SK-N-MC (cell line): Measurements from ENCODE around the gene APOLD1.

Experiments
- DNase-seq: peaks from one replicate; pipeline ENCODE4 v3.0.0-alpha.2; 2011; ENCODE audit warnings: low read depth, low spot score
- H3K27ac ChIP-seq: fragments of 200-600 bp; sonication (generic); 2 replicates; pipeline ENCODE4 v1.5.1; 2016; ENCODE audit warnings: mixed run types
- H3K36me3 ChIP-seq: fragments of 200-600 bp; sonication (generic); 2 replicates; pipeline ENCODE4 v1.6.1; 2017; ENCODE audit warnings: antibody characterized with exemption, low read length, mixed read lengths; ENCODE audit not compliant: insufficient read depth
- H3K4me3 ChIP-seq: fragments of 200-600 bp; sonication (generic); 2 replicates; pipeline ENCODE4 v1.5.1; 2016
- H3K9ac ChIP-seq: fragments of 200-600 bp; sonication (generic); 2 replicates; pipeline ENCODE4 v1.8.0; 2017; ENCODE audit warnings: mixed run types, mixed read lengths; ENCODE audit not compliant: insufficient read length
- H3K9me3 ChIP-seq: fragments of 200-600 bp; sonication (generic); 2 replicates; pipeline ENCODE4 v1.6.1; 2017; ENCODE audit warnings: low read depth, mild to moderate bottlenecking, antibody characterized with exemption, low read length, moderate library complexity, mixed read lengths
- EZH2 ChIP-seq: fragments of 200-600 bp; sonication (generic); IDR thresholded peaks from one replicate; pipeline ENCODE4 v1.6.1; 2017; ENCODE audit warnings: antibody characterized with exemption
- FOXP2 ChIP-seq: optimal IDR thresholded peaks from 2 replicates; pipeline ENCODE3; 2011; ENCODE audit warnings: mild to moderate bottlenecking, moderate library complexity; ENCODE audit not compliant: insufficient read depth; ENCODE audit errors: extremely low read length, control extremely low read depth
- POLR2AphosphoS5 ChIP-seq: IDR thresholded peaks from 2 replicates; pipeline ENCODE4 v1.6.1; 2012; ENCODE audit warnings: mild to moderate bottlenecking, low read depth, low read length, borderline replicate concordance

The APOLD1 gene

DNA sequence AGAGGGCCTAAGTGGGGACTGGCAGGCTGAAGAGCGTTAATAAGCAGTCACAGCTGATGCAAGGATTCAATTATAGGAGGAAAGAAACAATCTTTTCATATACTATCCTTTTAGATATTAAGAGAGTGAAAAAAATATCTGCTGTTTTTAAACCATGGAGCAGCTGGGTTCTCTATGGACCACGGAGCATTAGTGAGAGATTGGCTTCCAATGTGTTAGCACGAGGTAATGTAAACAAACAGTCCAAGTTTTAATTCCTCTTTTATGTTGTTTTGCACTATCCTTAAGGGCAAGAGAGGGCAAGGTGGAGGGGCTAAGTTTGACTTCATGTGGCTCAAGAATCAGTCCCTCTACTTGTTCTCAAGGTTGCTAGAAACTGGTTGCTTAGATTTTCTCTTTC lies 37.4 kb upstream of the APOLD1 start:
- no peak for DNase-seq
- H3K36me3 ChIP-seq: no peaks in the 10 kb centered on the region

DNA sequence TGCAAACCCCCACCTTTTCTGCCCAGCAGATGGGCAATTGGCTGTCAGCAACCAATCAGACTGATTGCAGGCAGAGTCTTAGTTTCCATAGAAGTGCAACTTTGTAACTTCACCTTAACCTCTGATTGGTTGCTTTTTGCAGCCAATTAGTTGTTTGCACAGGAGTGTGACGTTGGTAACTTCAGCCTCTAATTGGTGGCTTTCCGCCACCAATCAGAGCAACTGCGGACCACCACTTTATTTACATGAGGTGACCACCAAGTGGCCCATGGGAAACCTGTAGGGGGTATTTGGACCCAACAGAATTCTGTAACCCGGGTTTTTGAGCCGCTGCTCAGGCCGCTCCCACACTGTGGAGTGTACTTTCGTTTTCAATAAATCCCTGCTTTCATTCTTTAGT lies 36.0 kb upstream of the APOLD1 start:
- Histone ChIP-seq H3K27ac (no peak overlapping the region), H3K9ac (no peak overlapping the region), H3K36me3 (no peaks in the 10 kb centered on the region), H3K9me3 (no peaks in the 10 kb centered on the region), H3K4me3 (no peak overlapping the region)
- TF ChIP-seq EZH2: no peak
- TF ChIP-seq FOXP2: no peak
- TF ChIP-seq POLR2AphosphoS5: no peak
- DNase-seq: no peak

More for the DNA sequence above, 37.4 kb upstream of the APOLD1 start:
- no peak for TF ChIP-seq EZH2
- no peak for TF ChIP-seq POLR2AphosphoS5
- TF ChIP-seq FOXP2: no peak
- Histone ChIP-seq H3K9ac (no peak overlapping the region), H3K4me3 (no peak overlapping the region), H3K9me3 (no peaks in the 10 kb centered on the region), H3K27ac (no peak overlapping the region)

DNA sequence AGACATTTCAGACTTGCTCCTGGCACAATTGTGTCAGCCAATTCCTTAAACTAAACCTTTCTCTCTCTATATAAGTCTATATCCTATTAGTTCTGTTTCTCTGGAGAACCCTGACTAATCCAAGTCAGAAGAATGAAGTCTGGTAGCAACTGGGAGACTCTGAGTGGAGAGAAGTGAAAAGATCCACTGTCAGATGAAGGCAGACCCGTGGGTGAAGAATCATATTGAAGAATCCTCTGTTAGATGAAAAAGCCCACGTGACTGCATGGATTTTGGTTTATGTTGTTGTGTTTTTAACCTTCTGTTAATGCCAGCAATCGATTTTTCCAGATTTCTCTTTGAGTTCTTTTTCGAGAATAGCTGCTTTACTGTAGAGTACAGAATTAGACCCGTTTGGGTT lies 29.5 kb upstream of the APOLD1 start:
- H3K4me3 ChIP-seq: no peak overlapping the region
- no peaks in the 10 kb centered on the region for H3K9me3 ChIP-seq
- H3K9ac ChIP-seq: no peak overlapping the region
- H3K27ac ChIP-seq: no peak overlapping the region
- TF ChIP-seq EZH2 (no peak), POLR2AphosphoS5 (no peak), FOXP2 (no peak)
- no peaks in the 10 kb centered on the region for H3K36me3 ChIP-seq
- DNase-seq: no peak

DNA sequence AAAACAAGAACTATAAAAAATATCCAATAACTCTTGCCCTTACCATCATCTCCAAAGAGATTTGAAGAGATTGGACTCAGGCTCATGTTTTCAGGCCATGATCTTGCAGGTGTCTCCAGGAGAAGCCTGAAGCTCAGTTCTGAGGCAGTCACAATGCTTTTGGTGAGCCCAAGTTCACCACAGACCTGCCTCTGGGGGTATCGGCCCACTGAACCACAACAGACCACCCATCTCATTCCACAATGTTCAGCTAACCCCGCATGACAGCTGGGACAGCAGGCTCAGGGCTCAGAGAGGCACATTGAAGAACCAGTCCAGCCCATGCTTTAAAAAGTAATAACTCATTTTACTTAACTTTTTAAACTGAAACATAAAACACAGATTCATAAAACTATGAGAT lies 28.3 kb upstream of the APOLD1 start:
- H3K9ac ChIP-seq: no peak overlapping the region
- no peak for DNase-seq
- TF ChIP-seq POLR2AphosphoS5 (no peak), FOXP2 (no peak), EZH2 (no peak)
- no peak overlapping the region for H3K27ac ChIP-seq
- no peaks in the 10 kb centered on the region for H3K9me3 ChIP-seq
- no peak overlapping the region for H3K4me3 ChIP-seq
- no peaks in the 10 kb centered on the region for H3K36me3 ChIP-seq

DNA sequence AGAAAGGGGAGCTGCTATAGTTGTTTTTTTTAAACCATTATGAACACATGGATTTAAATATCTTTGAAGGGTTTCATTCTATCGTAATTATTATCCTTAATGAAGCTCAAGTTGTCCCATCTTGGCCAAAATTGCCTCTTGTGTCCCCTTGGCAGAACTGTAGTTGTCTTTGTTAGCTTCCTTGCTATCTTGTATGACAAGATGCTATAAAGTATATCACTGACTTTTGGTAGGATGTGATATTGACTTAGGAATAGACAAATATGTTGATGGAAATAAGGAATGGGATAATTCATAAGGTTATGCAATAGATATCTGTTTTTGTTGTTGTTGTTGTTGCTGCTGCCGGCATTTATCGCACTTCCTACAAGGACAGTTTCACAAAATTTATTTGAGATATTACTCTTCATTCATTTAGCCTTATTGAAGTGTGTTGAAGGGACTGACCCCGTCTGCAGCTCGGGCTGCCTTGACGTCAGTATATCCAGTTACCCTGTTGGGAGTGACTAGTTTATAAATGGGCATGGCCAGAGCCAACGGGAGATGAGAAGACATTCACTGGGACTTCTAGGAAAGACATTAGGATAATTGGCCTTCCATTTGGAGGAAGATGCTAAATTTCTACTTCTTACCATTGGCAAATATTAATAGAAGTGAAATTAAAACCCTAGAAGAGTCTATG lies 26.1 kb upstream of the APOLD1 start:
- Histone ChIP-seq H3K9me3 (no peaks in the 10 kb centered on the region), H3K9ac (no peak overlapping the region), H3K4me3 (no peak overlapping the region), H3K36me3 (no peaks in the 10 kb centered on the region), H3K27ac (no peak overlapping the region)
- no peak for DNase-seq
- no peak for TF ChIP-seq POLR2AphosphoS5
- no peak for TF ChIP-seq FOXP2
- no peak for TF ChIP-seq EZH2

DNA sequence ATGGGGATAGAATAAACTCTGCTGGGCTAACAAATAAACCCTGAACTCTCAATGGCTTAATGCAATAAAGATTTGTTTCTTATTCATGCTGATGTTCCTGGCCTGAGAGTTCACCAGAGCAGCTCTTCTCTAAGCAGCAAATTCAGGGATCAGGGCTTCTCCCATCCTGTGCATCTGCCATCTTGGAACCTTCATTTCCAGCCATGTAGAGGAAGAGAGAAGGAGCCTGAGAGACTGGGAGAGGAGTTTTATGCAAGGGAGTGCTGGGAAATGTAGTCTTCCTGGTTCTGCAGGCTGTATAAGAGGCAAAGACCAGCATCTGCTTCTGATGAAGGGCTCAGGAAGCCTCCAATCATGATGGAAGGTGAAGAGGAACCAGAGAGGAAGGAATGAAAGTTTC lies 20.6 kb upstream of the APOLD1 start:
- TF ChIP-seq EZH2: no peak
- no peak for TF ChIP-seq POLR2AphosphoS5
- no peak for TF ChIP-seq FOXP2
- no peaks in the 10 kb centered on the region for H3K9me3 ChIP-seq
- DNase-seq: no peak

DNA sequence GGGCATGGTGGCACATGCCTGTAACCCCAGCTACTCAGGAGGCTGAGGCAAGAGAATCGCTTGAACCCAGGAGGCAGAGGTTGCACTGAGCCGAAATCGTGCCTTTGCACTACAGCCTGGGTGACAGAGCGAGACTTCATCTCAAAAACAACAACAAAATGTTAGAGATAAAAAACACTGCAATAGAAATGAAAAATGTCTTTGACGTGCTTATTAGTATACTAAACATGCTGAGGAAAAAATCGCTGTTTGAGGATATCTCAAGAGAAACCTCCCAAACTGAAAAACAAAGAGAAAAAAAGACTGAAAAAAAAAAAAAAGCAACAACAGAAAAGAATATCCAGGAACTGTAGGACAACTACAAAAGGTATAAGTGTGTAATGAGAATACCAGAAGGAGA lies 15.2 kb upstream of the APOLD1 start:
- Histone ChIP-seq H3K4me3 (no peak overlapping the region), H3K36me3 (no peaks in the 10 kb centered on the region), H3K9ac (no peak overlapping the region), H3K27ac (no peak overlapping the region), H3K9me3 (no peaks in the 10 kb centered on the region)
- DNase-seq: no peak
- TF ChIP-seq EZH2 (no peak), FOXP2 (no peak), POLR2AphosphoS5 (no peak)

More for the DNA sequence above, 20.6 kb upstream of the APOLD1 start:
- Histone ChIP-seq H3K27ac (no peak overlapping the region), H3K36me3 (no peaks in the 10 kb centered on the region), H3K4me3 (no peak overlapping the region), H3K9ac (no peak overlapping the region)

DNA sequence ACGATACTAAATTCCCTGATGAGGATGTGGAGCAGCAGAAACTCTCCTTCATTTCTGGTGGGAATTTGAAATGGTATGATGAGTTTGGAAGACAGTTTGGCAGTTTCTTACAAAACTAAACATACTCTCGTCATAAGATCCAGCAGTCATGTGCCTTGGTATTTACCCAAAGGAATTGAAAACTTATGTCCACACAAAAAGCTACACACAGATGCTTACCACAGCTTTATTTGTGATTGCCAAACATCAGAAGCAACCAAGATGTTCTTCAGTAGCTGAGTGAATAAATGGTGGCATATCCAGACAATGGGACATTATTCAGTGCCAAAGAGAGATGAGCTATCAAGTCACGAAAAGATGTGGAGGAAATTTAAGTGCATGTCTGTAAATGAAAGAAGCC lies 10.7 kb upstream of the APOLD1 start:
- no peak overlapping the region for H3K4me3 ChIP-seq
- H3K36me3 ChIP-seq: no peaks in the 10 kb centered on the region
- H3K27ac ChIP-seq: no peak overlapping the region
- H3K9ac ChIP-seq: no peak overlapping the region
- TF ChIP-seq EZH2: no peak
- no peak for TF ChIP-seq POLR2AphosphoS5
- TF ChIP-seq FOXP2: no peak
- no peak for DNase-seq
- no peaks in the 10 kb centered on the region for H3K9me3 ChIP-seq

DNA sequence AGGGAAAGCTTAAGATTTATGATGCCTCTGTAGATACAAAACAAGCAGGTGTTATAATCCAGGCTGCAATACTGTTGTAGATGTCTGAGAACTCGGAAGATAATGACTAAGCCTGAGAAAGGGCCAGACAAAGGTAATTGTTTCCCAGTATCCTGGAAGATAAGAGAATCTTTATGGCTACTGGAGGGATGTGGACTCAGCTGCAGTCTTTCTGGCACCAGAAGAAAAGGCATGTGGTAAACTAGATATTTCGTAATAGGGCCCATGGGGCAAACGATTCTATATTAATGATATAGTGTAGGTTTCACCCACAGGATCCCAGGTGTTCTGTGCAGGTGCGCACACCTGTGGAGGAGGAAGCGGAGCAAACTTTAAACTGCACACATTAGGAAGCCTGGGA lies 9.2 kb upstream of the APOLD1 start:
- DNase-seq: no peak
- Histone ChIP-seq H3K4me3 (no peak overlapping the region), H3K9ac (no peak overlapping the region), H3K36me3 (no peaks in the 10 kb centered on the region), H3K9me3 (no peaks in the 10 kb centered on the region), H3K27ac (no peak overlapping the region)
- no peak for TF ChIP-seq POLR2AphosphoS5
- TF ChIP-seq FOXP2: no peak
